ENCODE measurements around the gene AFF3. TPM values are rescaled to one million over a fixed set of nuclear protein-coding genes. Genes with fewer than 3 reads are reported as not detected.
"Not testable (repeated sequence)": the region's sequence is repeated elsewhere in the genome, so short reads cannot be mapped to it uniquely, and the experiment has no call there.

Gene AFF3
- total RNA-seq, 1 donor from 2014 or later: 8.0 TPM

GRCh38 chr2:99663641-99664040, 478.7 kb downstream of the AFF3 start:
- no peaks in the 10 kb centered on the region for H3K27me3 ChIP-seq (ENCODE audit: low read depth)
- no peak for TF ChIP-seq CTCF (IDR thresholded peaks at IDR 0.05; ENCODE audit: borderline replicate concordance)
- H3K4me1 ChIP-seq: peaks cover 31% of the 10 kb centered on the region
- peak overlapping the region; percentile 74 for H3K27ac ChIP-seq (replicated peaks)
- no peaks in the 10 kb centered on the region for H3K36me3 ChIP-seq
- no peak for DNase-seq
- intact Hi-C loops (cut with micrococcal nuclease): no loop called here
- H3K9me3 ChIP-seq (replicated peaks): peaks cover 8% of the 10 kb centered on the region
- H3K4me3 ChIP-seq: no peak overlapping the region

GRCh38 chr2:99662761-99663341, 479.5 kb downstream of the AFF3 start:
- Histone ChIP-seq H3K4me1 (peaks cover 31% of the 10 kb centered on the region), H3K27me3 (ENCODE audit: low read depth) (no peaks in the 10 kb centered on the region), H3K9me3 (replicated peaks) (peaks cover under 1% of the 10 kb centered on the region), H3K4me3 (no peak overlapping the region), H3K36me3 (no peaks in the 10 kb centered on the region), H3K27ac (replicated peaks) (peak overlapping the region; percentile 74)
- DNase-seq: no peak
- intact Hi-C loops (cut with micrococcal nuclease): no loop called here
- no peak for TF ChIP-seq CTCF (IDR thresholded peaks at IDR 0.05; ENCODE audit: borderline replicate concordance)

GRCh38 chr2:99661761-99662160, 480.6 kb downstream of the AFF3 start:
- intact Hi-C loops (cut with micrococcal nuclease); H3K36me3 ChIP-seq; DNase-seq; H3K4me3 ChIP-seq; H3K9me3 ChIP-seq (replicated peaks); H3K27me3 ChIP-seq (ENCODE audit: low read depth): not testable (repeated sequence)
- Histone ChIP-seq H3K27ac (replicated peaks) (peak overlapping the region; percentile 74), H3K4me1 (peaks cover 40% of the 10 kb centered on the region)

GRCh38 chr2:99660616-99661406, 481.6 kb downstream of the AFF3 start:
- intact Hi-C loops (cut with micrococcal nuclease): no loop called here
- Histone ChIP-seq H3K9me3 (replicated peaks) (no peaks in the 10 kb centered on the region), H3K27me3 (ENCODE audit: low read depth) (no peaks in the 10 kb centered on the region), H3K27ac (replicated peaks) (peak overlapping the region; percentile 74), H3K36me3 (no peaks in the 10 kb centered on the region), H3K4me1 (peaks cover 44% of the 10 kb centered on the region), H3K4me3 (no peak overlapping the region)
- no peak for TF ChIP-seq CTCF (IDR thresholded peaks at IDR 0.05; ENCODE audit: borderline replicate concordance)
- DNase-seq: no peak

- Histone ChIP-seq H3K27ac (replicated peaks) (peak overlapping the region; percentile 74), H3K9me3 (replicated peaks) (no peaks in the 10 kb centered on the region), H3K4me3 (no peak overlapping the region), H3K36me3 (no peaks in the 10 kb centered on the region), H3K27me3 (ENCODE audit: low read depth) (no peaks in the 10 kb centered on the region), H3K4me1 (peaks cover 44% of the 10 kb centered on the region)
- no peak for DNase-seq
- intact Hi-C loops (cut with micrococcal nuclease): no loop called here
- TF ChIP-seq CTCF (IDR thresholded peaks at IDR 0.05; ENCODE audit: borderline replicate concordance): no peak
These were observed 482.5 kb downstream of the AFF3 start for GRCh38 chr2:99659874-99660273.

- Histone ChIP-seq H3K4me3 (no peak overlapping the region), H3K27me3 (ENCODE audit: low read depth) (no peaks in the 10 kb centered on the region), H3K27ac (replicated peaks) (peak overlapping the region; percentile 74), H3K36me3 (no peaks in the 10 kb centered on the region), H3K9me3 (replicated peaks) (no peaks in the 10 kb centered on the region), H3K4me1 (peaks cover 33% of the 10 kb centered on the region)
- no peak for TF ChIP-seq CTCF (IDR thresholded peaks at IDR 0.05; ENCODE audit: borderline replicate concordance)
- DNase-seq: no peak
- intact Hi-C loops (cut with micrococcal nuclease): no loop called here
These were observed 484.6 kb downstream of the AFF3 start for GRCh38 chr2:99657691-99658258.

All from left ventricle myocardium inferior (tissue), 1 donor.